HG03175 (cell line): Measurements from ENCODE around the gene GHITM.
A peak's percentile ranks its signal among the peaks of the same experiment; 100 is the strongest.
"Not testable (repeated sequence)": the region's sequence is repeated elsewhere in the genome, so short reads cannot be mapped to it uniquely, and the experiment has no call there.

Experiments
- ATAC-seq: cut with Tn5 transposase; IDR thresholded peaks from one replicate; pipeline ENCODE4 v1.9.1; 2021; ENCODE audit warnings: mild to moderate bottlenecking, moderate library complexity; ENCODE audit not compliant: unreplicated experiment

Gene GHITM, protein sequence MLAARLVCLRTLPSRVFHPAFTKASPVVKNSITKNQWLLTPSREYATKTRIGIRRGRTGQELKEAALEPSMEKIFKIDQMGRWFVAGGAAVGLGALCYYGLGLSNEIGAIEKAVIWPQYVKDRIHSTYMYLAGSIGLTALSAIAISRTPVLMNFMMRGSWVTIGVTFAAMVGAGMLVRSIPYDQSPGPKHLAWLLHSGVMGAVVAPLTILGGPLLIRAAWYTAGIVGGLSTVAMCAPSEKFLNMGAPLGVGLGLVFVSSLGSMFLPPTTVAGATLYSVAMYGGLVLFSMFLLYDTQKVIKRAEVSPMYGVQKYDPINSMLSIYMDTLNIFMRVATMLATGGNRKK

DNA sequence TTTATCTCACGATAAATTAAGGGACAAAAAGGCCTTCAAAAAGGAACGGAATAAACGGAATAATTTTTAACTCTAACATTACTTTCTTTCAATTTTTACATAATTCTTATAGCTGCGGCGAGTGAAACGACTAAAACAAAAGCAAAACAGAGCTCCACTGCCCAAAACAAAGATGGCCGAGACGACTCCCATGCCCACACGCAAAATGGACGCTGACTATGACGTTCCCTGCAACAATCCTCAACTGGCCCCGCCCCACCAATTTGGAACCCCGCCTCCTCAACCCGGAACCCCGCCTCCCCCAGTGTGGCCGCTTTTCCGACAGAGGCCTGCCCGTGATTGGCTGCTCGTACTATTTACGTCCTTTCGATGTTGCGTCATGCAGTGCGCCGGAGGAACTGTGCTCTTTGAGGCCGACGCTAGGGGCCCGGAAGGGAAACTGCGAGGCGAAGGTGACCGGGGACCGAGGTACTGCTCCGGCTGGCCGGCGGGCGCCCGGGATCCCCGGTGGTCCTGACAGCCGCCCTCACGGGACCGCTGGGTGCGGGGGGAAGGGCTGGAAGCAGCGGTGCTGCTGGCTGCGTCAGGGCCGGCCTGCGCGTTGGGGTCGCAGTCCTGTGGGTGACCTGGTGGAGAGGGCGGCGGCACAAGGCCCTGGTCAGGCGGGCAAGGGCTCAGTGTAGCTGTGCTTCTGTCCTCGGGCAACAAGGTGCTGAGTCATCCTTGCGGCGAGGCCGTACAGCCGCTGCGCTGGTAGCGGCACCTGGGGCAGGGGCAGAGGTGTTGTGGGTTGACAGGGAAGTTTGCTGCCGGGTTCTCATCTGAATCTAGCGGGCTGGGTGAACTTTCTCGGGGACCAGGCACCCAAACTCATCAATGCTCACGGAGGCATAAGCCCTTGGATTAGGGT, at the start of gene GHITM:
Gene GHITM, plus strand, starts transcription at position 384 of the 910 bp plus-strand sequence. CDS start 1,992 bp downstream, outside the sequence.
- ATAC-seq = peak; percentile 97

DNA sequence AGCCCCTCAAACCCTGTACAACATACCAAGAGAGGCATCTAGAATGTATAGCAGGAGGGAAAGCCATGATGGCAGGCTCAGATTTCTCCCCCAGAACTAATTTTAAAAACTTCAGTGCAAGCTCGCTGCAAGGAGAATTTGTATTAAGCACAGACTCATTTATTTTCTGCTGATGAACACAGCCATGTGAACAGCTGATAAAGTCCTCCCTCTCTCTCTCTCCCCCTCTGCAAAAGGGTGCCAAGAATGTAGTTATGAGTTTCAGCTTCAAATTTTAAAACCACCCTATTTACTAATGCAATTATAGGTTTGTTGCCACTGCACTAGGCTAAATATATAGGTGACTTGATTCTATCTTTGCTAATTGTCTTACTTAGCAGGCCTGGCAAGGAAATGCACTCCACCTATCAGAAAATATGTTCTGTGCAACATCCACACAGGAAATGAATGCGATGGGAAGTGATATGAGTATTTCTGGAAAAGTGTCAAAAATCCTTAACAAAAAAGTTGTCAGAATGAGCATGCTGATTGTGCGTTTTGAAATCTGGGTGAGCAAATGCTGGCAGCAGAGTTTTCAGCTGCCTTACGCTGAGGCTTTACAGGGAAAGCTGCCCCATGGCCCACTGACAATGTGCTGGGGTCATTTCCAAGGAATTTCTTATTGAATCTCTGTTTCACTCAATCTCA, 43.4 kb upstream of the GHITM start:
- ATAC-seq = no peak

DNA sequence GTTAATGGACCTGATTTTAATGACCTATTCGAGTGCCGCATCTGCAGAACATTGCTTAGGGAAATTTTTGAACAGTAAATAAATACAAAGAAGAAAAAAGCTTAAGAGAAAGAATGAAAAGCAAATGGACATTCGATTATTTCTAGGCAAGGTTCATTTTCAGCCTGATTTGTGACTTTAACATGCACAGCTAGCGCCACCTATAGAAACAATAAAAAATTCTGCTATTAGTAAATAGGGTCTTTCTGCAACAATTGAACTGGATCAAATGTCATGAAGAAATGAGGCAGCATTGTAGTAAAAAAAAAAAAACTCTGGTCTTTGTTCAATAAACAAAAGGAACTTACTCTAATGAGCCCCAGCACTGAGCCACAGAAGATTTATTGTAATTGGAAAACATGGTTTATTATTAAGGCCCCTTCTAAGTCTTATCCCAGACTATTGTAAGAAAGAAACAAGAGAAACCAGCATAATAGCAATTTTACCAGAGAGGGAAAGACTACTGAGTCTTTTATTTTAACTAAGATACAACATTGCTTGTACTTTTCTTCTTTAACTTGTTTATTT, 41.4 kb upstream of the GHITM start:
- ATAC-seq = no peak

DNA sequence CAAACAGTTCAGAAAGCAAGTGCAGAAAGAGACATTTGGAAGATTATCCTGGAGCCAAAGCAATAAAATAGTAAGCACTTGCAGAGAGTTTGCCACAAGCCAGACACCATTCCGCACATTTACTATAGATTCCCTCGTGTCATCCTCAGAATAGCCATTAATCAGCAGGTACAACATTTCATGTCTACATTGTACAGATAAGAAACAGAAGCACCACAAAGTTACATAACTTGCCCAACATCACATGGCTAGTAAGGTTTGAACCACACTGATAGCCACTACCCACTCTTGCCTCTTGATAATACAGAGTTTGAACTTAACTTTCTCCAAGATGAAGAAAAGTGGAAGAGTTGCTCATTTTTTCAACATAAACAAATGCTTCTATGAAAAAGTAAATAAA, 40.6 kb upstream of the GHITM start:
- no peak for ATAC-seq

DNA sequence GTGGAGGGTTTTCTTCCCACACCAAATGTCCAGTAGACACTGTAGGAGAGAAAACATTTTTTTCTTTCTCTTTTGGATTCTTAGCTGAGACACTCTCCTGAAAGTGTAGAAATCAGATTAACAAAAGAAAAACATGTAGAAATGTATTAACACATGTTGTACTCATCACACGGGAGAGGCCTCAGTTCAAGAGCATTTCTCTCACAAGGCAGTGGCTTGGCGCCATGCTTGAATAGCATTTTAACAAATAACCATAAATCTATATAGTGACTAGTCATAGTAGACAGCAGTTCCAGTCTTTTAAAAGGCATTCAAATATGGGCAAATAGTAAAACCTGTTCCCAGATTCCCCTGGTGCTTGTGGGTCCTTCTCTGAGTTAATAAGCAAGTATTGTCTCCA, 38.3 kb upstream of the GHITM start:
- ATAC-seq = no peak

DNA sequence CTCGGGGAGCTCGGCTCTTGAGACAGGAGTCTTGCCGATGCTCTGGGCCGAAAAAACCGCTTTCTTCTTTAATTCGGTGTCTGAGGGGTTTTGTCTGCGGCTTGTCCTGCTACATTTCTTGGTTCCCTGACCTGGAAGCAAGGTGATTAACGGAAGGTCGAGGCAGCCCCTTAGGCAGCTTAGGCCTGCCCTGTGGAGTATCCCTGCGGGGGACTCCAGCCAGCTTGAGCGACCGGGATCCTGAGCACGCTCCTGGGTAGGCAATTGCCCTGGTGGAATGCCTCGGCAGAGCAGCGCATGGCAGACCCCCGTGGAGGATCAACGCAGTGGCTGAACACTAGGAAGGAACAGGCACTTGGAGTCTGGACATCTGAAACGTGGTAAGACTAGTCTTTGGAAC, 30.5 kb upstream of the GHITM start:
- no peak for ATAC-seq

DNA sequence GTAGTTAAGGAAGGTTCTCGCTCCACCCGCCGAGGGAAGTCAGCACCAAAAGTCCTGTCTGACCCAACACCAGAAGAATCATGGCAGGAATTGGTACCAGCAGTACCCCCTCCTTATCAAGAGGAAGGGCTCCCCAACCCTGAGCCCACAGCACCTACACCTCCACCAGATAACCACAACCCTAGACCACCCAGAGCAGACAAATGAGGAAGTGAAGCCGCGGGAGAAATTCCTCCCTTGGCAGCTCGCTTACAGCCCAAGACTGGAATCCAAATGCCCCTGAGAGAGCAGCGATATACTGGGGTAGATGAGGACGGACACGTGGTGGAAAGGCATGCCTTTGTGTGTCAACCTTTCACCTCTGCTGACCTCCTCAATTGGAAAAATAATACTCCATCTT, 29.5 kb upstream of the GHITM start:
- not testable (repeated sequence) for ATAC-seq

DNA sequence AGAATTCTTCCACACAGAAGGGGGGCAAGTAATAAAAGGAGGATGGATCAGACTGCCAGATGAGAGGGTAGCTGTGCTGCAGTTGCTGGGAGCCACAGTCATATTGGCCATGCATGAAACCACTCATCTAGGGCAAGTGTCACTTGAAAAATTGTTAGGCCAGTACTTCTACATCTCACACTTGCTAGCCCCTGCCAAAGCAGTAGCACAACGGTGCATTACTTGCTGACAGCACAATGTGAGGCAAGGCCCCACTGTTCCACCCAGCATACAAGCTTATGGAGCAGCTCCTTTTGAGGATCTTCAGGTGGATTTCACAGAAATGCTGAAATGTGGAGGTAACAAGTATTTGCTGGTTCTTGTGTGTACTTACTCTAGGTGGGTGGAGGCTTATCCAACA, 25.8 kb upstream of the GHITM start:
- ATAC-seq = not testable (repeated sequence)

DNA sequence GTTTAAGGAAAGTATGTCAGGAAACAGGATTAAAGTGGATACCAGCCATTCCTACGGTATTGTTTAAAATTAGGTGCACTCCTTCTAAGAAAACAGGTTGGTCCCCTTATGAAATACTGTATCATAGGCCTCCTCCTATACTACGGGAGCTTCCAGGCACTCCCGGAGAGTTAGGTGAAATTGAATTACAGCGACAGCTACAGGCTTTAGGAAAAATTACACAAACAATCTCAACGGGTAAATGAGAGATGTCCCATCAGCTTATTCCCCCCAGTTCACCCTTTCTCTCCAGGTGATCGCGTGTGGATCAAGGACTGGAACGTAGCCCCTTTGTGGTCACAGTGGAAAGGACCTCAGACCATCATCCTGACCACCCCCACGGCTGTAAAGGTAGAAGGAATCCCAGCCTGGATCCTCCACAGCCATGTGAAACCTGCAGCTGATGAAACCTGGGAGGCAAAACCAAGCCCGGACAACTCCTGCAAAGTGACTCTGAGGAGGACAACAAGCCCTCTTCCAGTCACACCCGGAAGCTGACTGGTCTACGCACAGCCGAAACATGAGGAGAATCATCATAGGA, 25.1 kb upstream of the GHITM start:
- ATAC-seq = no peak

DNA sequence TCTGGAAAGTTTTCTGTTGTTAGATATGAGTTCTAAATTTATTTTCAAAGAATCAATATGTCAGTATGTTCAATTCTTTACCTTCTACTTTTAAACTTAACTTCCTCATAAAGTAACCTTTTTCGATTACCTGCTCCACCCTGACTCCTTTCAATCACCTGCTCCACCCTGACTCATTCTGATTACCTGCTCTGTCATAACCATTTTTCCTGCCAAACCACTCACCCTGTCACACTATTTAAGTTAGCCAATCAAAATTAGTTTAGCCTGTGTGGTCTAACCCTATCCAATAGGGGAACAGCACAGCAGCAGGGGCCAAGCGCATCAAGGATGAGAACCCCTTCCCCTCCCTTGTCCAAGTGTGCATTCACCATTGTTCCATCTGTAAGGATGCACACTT, 22.1 kb upstream of the GHITM start:
- not testable (repeated sequence) for ATAC-seq

DNA sequence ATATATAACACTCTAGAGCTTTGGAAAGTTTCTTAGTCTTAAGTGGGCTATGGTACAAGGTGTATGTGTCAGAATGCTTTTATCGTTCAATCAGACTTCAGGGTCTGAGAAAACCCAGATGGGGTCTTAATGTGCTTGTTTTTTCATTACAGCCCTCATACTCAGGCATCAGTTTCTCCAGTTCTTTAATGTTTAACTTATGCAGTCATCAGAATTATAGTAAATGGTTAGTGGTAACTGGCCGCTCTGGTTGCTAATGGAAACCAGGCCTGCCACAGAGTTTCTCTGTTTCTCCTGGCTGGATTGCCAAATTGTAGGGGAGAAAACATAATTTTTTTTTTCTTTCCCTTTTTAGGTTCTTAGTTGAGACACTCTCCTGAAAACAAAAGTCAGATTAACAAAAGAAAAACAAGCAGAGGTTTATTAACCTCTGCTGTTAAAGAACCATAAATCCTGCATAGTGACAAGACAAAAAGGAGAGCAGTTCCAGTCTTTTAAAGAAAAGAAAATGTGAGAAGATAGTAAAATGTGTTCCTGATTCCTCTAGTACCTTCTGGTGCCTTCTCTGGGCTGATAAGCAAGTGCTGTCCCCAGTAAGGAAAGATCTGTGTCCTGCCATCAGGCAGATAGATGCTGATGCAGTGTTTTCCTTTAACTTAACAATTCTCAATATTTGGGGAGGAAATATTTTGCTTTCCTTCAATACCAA, 21.5 kb upstream of the GHITM start:
- ATAC-seq = no peak

DNA sequence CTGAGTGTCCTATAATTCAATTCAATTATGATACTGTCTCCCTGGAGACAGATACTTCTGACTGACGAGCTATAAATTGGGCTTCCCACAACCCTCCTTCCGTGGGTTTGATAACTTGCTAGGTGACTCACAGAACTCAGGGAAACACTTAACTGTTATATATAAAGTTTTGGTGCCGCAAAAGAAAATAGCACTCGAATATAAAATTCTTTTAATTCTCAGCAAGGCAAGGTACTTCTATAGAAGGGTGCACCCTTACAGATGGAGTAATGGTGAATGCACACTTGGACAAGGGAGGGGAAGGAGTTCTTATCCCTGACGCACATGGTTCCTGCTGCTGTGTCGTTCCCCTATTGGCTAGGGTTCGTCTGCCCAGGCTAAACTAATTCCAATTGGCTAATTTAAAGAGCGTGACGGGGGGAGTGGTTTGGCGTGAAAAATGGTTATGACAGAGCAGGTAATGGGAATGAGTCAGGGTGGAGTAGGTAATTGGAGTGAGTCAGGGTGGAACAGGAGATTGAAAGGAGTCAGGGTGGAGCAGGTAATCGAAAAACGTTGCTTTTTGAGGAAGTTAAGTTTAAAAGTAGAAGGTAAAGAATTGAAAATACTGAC, 20.8 kb upstream of the GHITM start:
- no peak for ATAC-seq

DNA sequence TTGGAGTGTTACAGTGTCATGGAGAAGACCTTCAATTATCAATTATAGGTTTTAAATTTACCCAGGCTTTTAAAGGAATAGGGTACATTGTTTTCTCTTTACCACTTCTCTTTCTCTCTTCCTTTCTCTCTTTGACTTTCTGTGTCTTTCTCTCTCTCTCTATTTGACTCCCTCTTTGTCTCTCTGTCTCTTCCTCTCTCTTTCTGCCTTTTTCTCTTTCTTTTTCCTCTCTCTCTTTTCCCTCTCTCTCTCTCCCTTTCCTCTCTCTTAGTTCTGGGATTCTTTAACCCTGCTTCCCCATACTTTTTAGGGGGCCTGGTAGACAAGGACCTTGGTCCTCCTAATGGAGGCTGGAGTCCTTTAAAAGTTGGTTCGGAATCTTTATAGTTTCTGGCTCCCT, 15.9 kb upstream of the GHITM start:
- no peak for ATAC-seq

DNA sequence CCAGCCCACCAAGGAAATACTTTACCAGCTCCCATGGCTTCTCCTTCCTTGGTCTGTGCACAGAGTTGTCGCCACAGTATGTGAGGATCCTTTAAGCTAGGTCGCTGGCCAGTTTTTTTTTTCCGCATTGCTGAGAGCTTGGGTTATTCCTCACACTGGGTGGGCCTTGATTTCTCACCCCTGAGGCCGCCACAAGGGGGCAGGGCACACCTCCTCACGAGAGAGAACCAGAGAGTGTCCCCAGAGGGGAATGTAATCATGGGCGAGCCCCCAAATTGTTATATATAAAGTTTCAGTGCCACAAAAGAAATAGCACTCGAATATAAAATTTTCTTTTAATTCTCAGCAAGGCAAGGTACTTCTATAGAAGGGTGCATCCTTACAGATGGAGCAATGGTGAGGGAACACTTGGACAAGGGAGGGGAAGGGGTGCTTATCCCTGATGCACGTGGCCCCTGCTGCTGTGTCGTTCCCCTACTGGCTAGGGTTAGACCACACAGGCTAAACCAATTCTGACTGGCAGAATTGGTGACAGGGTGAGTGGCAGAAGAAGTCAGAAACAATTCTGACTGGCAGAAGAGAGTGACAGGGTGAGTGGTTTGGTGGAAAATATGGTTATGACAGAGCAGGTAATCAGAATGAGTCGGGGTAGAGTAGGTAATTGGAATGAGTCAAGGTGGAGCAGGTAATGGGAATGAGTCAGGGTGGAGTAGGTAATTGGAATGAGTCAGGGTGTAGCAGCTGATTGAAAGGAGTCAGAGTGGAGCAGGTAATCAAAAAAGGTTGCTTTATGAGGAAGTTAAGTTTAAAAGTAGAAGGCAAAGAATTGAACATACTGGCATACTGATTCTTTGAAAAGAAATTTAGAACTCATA, 13.2 kb upstream of the GHITM start:
- ATAC-seq = not testable (repeated sequence)

DNA sequence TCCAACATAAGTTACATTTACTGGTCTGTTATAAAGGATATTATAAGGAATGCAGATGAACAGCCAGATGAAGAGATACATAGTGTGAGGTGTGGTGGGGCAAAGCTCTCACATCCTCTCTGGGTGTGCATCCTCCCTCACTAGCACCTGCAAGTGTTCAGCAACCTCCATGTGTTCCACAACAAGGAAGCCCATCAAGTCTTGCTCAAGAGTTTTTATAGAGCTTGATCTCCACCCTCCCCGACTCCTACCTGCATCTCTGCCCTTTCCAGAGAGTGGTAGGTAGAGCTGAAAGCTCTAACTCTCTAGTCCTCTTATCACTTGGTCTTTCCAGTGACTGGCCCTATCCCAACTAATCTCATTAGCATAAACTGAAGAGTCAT, 12.5 kb upstream of the GHITM start:
- no peak for ATAC-seq

DNA sequence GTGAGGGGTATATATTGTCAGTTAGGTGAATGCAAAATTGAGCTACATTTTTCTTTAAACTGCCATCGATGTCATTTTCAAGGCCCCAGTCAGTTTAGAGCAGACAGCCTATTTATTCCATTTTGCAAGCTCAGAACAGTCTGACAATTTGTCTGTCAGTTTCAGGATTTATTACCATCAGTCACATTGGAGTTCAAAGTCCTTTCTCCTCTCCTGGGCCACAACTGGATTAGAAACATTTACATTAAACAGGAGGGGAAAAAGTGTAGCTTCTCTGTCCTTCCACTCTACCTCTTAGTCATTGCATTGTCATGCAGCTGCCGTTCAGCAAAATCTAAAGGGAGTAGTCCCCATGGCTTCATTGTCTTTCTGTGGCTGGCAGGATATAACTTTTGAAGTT, 3.5 kb upstream of the GHITM start:
- no peak for ATAC-seq

DNA sequence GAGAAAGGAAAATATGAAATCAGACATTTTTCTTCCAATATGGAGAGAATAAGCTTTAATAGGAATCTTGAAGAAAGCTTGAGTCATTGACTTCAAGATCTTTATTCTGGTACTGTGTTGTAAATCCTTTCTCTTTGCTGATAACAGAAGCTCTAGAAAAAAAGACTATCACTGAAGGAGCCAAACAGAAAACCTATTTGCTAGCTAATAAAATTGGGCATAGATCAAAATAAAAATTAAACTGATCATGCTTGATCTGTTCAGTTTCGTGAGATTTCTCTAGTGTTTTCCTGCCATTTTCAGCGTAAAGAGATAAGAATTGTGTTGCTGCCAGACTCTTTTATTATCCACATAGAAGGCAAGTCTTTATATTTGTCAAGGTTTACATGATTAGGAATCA, 1.5 kb upstream of the GHITM start:
- ATAC-seq = no peak

DNA sequence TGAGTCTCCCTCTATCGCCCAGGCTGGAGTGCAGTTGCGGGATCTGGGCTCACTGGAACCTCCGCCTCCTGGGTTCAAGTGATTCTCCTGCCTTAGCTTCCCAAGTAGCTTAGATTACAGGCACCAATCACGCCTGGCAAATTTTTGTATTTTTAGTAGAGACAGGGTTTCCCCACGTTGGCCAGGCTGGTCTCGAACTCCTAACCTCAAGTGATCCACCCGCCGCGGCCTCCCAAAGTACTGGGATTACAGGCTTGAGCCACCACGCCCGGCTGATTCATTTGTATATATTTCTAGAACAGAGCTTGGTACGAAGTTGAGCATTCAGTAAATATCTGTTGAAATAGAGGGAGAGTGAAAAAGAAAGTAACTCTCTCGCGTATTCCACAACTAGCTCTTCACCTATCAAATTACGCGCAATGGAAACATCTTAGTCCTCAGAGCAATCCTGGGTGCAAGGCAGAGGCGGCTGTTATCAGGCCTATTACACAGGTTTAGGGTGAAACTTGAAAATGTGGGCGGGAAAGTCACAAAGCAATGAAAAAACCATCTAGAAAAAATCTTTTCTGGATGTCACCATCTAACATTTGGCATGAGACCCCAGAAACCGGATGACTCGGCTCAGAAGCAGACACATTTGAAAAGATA, 707 bp upstream of the GHITM start:
- ATAC-seq = no peak
